Glomerular visceral epithelial cell (primary cell): Measurements from ENCODE around the gene MCCD1.
A peak's percentile ranks its signal among the peaks of the same experiment; 100 is the strongest.

Experiments used
- DNase-seq: peaks from one replicate; pipeline ENCODE4 v3.0.0-alpha.2; 2016; ENCODE audit errors: extremely low spot score

MCCD1 gene

GRCh38 chr6:31541658-31542521, 13.1 kb downstream of the MCCD1 start, which contains the start of gene DDX39B:
TSS of gene DDX39B (minus strand) at chr6:31542003. CDS start at chr6:31540532, 1,471 bp downstream.
- peak; percentile 98 for DNase-seq

GRCh38 chr6:31543639-31544038, 14.9 kb downstream of the MCCD1 start:
- no peak for DNase-seq

DNA sequence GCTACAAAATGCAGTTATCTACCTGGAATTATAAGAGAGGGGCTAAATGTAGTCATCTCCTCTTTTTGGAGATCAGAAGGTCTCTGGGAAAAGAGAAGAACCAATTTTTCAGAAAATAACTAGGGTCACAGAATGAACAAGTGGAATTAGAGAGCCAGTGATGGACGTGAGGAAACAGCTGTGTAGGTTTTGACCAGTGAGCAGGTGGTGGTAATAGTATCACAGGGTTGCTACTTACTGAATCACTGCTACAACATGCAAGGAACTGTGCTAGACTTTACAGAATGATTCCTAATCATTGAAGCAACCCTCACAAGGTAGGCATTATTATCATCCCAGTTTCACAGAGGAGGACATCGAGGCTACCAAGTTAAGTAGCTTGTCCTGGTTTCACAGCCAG, 15.9 kb downstream of the MCCD1 start:
- no peak for DNase-seq

DNA sequence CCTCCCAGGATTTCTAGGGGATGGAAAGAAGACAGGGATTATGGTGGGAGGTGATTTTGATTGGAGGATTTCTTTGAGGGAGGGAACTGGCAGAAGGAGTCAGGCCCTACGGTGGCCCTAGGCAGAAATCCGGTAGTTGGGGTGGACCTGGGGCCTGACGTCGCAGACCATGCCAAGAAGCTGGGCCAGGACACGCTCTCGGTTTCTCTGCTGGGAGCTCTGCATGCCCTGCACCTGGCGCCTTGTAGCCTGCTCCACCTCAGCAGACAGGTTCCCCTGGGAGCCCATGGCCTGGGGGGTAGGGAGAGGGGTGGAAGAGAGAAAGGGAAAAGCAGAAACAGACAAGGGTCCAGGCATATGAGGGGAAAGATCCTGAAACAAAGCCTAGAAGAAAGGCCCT, 16.5 kb downstream of the MCCD1 start:
- no peak for DNase-seq

- DNase-seq = peak; percentile 92
These were observed 17.7 kb downstream of the MCCD1 start, which contains the start of gene ATP6V1G2 for GRCh38 chr6:31546339-31546957. TSS of gene ATP6V1G2 (minus strand) at chr6:31546608. CDS start at chr6:31546559, 49 bp downstream.

DNA sequence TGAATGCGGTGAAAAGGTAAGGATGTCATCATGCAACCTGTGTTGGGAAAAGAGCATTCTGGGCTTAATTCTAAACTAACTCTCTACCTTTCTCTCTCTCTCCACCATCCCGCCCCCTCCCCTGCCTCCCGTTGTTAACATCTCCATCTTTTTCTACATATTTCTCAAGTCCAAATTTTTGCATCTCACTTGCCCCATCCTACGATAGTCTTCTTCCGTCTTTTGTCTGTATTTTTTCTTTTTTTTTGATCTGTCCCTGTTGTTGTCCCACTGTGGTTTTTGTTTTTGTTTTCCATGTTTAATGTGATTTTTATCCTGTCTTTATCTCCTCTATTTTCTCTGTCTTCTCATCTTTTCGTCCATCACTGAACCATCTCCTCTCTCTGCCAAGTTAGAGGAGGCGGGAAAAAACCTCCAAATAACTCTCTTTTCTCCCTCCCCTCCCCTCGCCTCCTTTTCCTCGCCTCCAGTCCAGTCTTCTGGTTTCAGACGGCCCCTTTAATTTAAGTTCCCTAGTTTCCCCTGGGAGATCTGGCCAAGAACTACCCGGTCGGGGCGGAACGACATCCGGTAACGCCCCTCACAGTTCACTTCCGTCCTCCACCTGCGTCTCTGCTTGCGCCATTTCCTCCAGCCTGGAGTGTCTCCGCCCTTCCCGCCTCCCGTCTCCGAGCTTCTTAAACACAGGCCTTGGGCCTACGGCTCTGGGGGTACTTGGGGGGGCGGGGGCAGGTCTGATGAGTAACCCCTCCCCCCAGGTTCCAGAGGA, 18.4 kb downstream of the MCCD1 start, which contains the start of gene NFKBIL1:
Gene NFKBIL1 (plus strand): TSS at position 651 of the 769 bp plus-strand sequence. CDS start 87 bp downstream, at position 738.
- DNase-seq = peak; percentile 97

- no peak for DNase-seq
These were observed 19.2 kb downstream of the MCCD1 start for GRCh38 chr6:31547727-31548543.

- DNase-seq = no peak
These were observed 19.7 kb downstream of the MCCD1 start for GRCh38 chr6:31548544-31548873.

- DNase-seq = peak; percentile 70
These were observed 22.6 kb downstream of the MCCD1 start for GRCh38 chr6:31551371-31551770.

DNA sequence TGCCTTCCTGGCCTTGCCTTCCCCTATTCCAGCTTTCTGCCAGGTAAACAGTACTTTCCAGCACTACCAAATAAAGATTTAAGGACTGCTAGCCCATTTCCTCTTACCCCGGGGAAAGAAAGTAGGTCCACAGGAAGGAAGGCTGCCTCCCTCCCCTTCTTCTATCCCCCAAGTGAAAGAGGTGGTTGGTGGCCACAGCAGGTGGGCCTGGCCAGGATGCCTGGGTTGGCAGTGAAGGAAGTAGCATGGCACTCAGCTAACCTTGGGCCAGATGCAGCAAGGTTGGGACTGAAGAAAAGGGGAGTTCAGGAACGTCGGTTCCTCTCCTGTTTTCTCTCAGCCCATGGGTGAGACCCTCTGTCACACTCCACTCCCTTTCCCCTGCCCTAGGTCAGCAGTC, 27.5 kb downstream of the MCCD1 start:
- DNase-seq = no peak

DNA sequence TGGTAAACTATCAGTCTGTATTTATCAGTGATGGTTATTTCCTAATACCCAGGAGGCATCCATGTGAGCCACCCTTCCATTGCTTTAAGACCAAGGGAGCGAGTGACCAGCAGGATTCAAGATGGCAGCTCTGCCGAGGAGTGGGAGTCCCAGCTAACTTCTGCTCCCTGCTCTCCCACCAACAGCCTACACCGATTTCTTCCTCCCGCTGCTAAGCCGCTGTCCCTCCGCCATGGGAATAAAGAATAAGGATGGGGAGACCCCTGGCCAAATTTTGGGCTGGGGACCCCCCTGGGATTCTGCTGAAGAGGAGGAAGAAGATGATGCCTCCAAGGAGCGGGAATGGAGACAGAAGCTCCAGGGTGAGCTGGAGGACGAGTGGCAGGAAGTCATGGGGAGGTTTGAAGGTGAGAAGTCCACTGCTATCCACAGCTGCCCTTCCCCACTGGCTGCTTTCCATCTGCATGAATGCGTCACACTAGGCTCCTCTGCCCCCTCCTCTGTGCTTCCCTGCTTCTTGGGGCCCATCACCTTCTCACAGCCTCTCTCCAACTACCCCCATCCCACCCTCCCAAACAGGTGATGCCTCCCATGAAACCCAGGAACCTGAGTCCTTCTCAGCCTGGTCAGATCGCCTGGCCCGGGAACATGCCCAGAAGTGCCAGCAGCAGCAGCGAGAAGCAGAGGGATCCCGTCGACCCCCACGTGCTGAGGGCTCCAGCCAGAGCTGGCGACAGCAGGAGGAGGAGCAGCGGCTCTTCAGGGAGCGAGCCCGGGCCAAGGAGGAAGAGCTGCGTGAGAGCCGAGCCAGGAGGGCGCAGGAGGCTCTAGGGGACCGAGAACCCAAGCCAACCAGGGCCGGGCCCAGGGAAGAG, 28.9 kb downstream of the MCCD1 start:
- no peak for DNase-seq

DNA sequence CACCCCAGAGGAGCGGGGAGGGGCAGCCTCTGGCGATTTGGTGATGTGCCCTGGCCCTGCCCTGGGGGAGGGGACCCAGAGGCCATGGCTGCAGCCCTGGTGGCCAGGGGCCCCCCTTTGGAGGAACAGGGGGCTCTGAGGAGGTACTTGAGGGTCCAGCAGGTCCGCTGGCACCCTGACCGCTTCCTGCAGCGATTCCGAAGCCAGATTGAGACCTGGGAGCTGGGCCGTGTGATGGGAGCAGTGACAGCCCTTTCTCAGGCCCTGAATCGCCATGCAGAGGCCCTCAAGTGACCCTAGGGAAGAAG, 29.5 kb downstream of the MCCD1 start:
- DNase-seq = no peak

- no peak for DNase-seq
These were observed 30.1 kb downstream of the MCCD1 start for GRCh38 chr6:31558631-31559500.

- no peak for DNase-seq
These were observed 30.8 kb downstream of the MCCD1 start for GRCh38 chr6:31559606-31559957.

DNA sequence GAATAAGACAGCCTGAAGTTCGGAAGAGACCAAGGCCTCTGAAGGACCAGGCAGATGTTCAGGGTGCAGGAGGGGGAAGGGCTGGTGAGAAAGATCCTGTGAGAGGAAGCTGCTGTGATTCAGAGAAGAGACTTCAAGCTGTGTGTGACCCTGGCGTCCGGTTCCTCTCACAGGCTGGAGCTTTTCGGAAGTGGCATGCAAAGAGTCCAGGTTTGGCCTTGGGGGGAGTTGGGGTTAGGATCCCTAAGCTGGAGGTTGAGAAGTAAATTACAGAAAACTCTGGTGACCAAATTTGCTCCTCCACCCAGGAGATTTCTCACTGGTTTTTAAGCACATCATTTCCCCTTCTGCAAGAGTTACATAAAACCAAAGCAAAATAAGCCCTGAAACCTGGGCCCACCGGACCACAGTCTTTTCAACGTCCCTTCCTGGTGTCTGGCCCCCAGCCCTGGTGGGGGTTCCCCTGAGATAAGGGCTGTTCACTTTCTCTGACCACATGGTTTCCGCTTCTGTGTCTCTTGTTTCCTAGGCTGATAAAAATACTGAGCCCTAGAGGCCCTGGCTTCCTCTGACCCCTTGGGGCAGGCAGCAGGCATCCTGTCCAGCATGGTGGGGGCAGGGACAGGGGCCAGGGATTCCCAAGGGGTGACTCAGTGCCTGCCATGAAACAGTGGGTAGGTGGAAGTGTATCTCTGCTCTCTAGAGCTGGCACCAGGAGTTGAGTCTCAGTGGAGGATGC, 31.4 kb downstream of the MCCD1 start:
- peak; percentile 90 for DNase-seq

- DNase-seq = no peak
These were observed 31.9 kb downstream of the MCCD1 start for GRCh38 chr6:31560697-31561058.

GRCh38 chr6:31567531-31568370, 39.0 kb downstream of the MCCD1 start:
- no peak for DNase-seq

- no peak for DNase-seq
These were observed 39.8 kb downstream of the MCCD1 start for GRCh38 chr6:31568537-31568961.
